Fibroblast of skin of back (primary cell): ENCODE results near the gene MTFR1L.

Experiments used
- DNase-seq: peaks from one replicate; pipeline ENCODE4 v3.0.0-alpha.2; 2013

MTFR1L gene

GRCh38 chr1:25790472-25790871 is 29.3 kb upstream of the MTFR1L start:
- no peak for DNase-seq

- no peak for DNase-seq
These were observed 27.6 kb upstream of the MTFR1L start for GRCh38 chr1:25792115-25792514.

- DNase-seq = no peak
These were observed 26.1 kb upstream of the MTFR1L start for GRCh38 chr1:25793585-25794170.

GRCh38 chr1:25794325-25794724 is 25.4 kb upstream of the MTFR1L start:
- DNase-seq = peak; percentile 44

- peak; percentile 23 for DNase-seq
These were observed 24.5 kb upstream of the MTFR1L start for GRCh38 chr1:25795211-25795610.

GRCh38 chr1:25795946-25796810 is 23.6 kb upstream of the MTFR1L start:
- DNase-seq = no peak

GRCh38 chr1:25796811-25797458 is 22.8 kb upstream of the MTFR1L start:
- DNase-seq = peak; percentile 70

- DNase-seq = no peak
These were observed 21.8 kb upstream of the MTFR1L start for GRCh38 chr1:25797939-25798338.

GRCh38 chr1:25798666-25799351 is 20.9 kb upstream of the MTFR1L start:
- DNase-seq = no peak

GRCh38 chr1:25799352-25799934 is 20.3 kb upstream of the MTFR1L start:
- no peak for DNase-seq

GRCh38 chr1:25799935-25800702 is 19.6 kb upstream of the MTFR1L start, which contains the start of gene SELENON:
SELENON (plus strand) TSS chr1:25800193; CDS start chr1:25800231, 38 bp downstream.
- DNase-seq = peak; percentile 65

GRCh38 chr1:25800703-25801377 is 18.9 kb upstream of the MTFR1L start:
- DNase-seq = peak; percentile 15

GRCh38 chr1:25802915-25803314 is 16.8 kb upstream of the MTFR1L start:
- no peak for DNase-seq

- no peak for DNase-seq
These were observed 16.4 kb upstream of the MTFR1L start for GRCh38 chr1:25803368-25803767.

- no peak for DNase-seq
These were observed 15.3 kb upstream of the MTFR1L start for GRCh38 chr1:25804244-25804963.

- DNase-seq = no peak
These were observed 14.5 kb upstream of the MTFR1L start for GRCh38 chr1:25804964-25805862.

GRCh38 chr1:25805863-25806225 is 13.9 kb upstream of the MTFR1L start:
- no peak for DNase-seq

GRCh38 chr1:25806418-25806817 is 13.3 kb upstream of the MTFR1L start:
- DNase-seq = peak; percentile 36
